Measurements from ENCODE around the gene PCBP3.
"Not testable (repeated sequence)": the region's sequence is repeated elsewhere in the genome, so short reads cannot be mapped to it uniquely, and the experiment has no call there.

The PCBP3 gene
- total RNA-seq = 0.20 to 1.9 (median 0.67) reads per million in 18 experiments

DNA sequence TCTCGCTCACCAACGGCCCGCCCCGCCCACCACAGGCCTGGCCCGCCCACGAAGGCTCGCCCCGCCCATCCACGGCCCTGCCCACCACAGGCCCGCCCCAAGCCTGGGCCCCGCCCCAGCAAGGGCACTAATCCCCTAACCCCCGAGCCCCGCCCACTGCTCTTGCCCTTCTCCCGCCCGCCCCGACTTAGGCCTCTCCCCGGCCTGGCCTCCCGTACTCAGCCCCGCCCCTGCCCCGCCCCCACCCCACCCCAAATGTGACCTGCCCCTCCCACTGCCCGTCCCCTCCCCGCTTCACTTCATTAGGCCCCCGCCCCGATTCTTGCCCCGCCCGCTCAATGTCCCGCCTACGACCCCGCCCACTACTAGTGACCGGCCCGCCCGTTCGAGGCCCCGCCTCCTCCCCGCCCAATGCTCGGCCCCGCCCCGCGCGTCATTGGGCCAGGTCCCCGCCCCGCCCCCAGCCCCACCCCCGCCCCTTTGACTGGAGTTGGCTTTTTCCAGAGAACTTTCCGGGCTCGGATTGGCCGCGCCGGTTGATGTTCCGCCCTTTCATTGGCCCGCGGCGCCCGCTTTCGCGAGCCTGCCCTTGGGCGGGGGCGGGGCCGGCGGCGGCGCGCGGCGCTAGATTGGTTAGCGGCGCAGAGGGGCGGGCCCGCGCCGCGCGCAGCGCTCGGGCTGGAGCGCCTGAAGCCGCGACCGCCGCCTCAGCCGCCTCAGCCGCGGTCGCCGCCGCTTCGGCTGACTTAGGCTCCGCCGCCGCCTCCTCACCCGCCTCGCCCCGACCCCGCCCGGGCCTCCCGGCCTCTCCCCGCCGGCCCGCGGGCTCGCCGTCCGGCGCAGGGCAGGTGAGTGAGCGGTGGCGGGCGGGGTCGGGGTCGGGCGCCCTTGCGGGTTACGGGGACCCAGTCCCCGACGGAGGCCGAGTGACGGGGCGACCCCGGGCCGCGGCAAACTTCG, at the start of gene PCBP3:
Gene PCBP3, plus strand, starts transcription at position 705 of the 960 bp plus-strand sequence. CDS start 206,361 bp downstream, outside the sequence.
- peak; percentile 92 to 96 for DNase-seq

DNA sequence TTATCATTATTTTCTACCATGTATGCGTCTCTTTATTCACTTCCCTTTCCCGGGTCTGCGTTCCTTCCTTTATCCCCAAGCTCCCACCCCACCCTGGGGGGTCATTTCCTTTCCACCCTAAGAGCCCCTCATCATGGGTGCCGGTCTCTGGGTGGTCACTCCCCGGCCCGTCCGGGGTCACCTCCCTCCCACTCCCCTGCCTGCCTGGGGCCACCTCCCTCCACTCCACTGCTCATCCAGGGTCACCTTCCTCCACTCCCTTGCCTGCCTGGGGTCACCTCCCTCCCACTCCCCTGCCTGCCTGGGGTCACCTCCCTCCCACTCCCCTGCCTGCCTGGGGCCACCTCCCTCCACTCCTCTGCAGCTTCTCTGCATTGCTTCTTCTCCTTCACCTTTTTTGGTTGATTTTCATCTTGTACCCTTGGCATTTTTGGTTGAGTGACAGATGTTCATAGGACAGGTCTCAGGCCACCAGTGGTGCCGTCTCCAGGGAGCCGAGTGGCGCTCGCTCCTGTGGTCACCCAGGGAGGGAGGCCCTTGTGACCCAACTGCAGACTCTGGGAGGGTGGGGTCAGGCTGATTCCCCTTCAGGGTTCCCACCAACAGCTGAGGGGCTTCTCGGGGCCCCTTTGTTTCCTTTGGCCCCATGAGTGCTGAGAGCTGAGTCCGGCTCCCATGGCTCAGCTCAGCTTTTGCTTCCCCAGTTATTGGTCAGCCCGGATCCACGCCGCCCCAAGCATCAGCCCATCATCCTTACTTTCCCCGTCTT, 48.6 kb upstream of the PCBP3 start:
- no peak for DNase-seq

DNA sequence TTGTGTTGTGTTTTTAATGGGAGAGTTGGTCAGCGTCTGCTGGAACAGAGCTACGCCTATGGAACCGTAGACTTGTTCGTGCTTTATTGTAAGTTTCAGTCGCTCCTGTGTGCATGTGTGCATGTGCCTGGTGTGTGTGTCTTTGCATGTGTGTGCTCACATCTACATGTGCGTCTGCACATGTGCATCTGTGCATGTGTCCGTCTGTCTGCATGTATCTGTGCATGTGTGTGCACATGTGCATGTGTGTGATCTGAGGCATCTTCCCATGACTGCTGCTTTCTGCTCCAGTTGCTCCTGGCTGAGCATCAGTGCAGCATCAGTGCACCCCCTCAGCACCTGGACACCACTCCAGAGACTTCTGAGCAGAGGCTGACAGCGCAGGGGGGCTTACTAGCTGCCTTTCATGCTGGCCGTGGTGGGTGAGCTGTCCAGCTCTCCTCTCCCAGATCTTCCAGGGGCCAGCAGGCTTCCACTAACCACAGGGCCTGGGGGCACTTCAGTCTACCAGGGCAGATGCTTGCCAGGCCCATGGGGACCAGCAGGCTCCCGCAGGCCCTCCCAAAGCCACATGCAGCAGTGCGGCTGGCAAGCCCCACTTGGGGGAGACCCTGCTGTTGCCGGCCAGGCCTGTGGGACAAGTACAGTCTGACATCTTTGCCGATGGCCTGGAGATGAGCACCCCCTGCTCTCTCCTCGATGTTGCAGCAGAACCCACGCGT, 47.8 kb upstream of the PCBP3 start:
- no peak for DNase-seq

DNA sequence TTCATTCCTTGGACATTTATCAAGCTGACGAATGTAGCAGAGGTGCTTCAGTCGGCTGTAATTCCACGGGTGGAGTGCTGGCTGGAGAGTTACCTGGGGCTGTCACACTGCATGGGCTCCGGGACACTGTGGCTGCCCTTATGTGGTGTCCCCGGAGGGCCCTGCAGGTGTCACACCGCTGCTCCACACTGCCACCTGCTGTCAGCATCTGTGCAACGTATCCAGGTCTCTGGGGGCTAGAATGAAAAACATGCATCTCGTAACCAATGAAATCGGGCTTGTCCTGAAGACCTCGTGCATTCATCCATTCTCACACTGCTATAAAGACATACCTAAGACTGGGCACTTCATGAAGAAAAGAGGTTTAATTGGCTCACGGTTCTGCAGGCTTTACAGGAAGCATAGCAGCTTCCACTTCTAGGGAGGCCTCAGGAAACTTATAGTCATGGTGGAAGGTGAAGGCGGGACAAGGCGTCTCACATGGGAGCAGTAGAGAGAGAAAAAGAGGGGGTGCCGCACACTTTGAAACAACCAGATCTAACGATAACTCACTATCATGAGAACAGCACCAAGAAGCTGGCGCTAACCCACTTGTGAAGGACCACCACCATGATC, 46.7 kb upstream of the PCBP3 start:
- DNase-seq = peak; percentile 38 to 68

DNA sequence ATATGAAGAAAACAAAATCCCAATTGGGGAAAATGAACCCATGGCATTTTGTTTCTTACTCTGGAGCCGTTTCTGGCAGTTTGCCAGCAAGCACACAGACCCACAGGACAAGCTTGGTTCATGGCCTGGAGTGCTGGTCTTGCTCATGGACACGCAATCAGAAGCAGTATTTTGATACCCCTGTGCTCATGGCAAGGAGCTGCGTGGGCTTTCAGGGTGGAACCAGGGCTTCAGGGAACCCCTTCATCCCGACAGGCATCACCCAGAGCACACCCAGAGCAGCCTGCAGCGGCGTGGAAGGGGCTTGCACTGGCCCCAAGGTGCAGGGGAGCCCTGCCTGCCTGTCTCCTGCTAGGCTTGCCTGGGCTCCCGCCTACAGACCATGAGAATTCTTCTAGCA, 45.4 kb upstream of the PCBP3 start:
- DNase-seq = no peak

DNA sequence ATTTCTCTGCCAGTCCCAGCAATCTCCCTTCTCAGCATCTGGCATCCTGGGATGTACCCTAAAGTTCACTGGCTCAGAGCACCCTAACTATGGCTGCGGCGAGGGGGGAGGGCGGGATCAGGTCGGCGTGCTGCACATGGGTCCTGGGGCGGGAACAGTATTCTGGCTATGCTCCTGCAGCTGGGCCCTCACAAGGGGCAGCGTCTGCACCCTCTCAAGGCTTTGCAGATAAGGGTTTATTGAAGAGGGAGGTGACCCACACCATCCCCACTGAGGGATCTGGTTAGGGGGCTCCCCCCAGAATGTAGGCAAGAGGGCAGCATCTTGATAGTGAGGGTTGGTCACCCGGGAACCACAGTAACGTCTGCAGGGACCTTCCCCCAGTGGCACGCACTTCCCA, 44.9 kb upstream of the PCBP3 start:
- DNase-seq = no peak

DNA sequence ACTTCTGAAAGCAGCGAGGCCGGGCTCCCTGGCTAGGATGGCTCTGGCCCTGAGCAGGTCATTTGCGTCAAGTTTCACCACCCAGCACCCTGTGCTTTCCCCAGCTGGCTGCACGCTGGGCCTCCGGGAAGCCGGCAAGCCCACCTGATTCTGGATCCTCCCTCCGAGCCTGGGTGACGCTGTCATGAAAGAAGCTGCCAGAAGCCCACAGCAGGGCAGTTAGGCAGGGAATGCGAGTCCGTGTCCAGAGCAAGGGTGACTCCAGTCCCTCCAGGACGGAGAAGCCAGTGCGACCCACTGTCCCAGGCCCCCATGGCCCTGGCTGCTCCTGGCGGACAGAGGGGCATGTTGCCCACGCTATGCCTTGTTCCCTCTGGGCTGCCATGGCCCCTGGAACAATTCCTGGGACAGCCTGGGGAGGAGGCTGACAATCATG, 44.4 kb upstream of the PCBP3 start:
- no peak for DNase-seq

DNA sequence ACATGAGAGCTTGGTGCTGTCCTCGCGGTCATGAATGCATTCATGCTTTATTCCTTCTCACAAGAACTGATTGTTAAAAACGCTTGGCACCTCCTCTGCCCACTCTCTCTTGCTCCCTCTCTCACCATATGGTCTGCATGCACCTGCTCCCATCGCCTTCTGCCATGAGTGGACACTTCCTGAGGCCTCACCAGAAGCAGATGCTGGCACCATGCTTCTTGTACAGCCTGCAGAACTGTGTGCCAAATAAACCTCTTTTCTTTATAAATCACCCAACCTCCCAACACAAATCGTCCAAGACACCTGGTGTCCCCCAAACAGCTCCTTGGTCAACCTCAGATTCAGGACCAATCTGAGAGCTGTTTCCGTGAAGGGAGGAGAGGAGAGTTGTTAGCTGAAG, 43.3 kb upstream of the PCBP3 start:
- DNase-seq = no peak

DNA sequence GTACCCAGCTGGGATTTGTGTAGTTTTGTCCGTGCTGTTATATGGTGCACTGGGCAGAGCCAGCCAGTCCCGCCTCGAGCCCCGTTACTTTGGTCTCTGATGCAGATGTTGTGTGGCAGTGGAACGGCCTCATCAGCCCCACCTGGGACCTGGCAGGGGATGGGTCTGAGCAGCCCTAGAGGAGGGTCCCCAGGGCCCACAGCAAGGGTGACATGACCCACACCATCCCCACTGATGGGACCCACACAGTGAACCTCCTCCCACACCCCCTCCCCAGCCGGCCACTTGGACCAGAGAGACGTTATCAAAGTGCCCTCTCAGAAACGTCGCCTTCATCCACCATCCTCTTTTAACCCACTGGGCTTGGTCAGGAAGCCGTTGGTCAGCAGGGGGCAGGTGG, 42.0 kb upstream of the PCBP3 start:
- no peak for DNase-seq

DNA sequence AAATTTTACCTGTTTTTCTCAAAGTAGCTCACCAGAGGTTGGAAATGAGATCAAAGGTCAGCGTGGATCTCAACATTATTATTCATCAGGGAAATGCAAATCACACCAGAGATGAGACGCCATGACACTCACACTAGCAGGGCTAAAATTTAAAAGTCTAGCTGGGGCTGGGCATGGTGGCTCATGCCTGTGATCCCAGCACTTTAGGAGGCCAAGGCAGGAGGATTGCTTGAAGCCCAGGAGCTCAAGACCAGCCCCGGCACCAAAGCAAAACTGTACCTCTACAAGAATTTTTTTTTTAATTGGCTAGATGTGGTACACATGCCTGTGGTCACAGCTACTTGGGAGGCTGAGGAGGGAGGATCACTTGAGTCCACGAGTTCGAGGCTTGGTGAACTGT, 41.4 kb upstream of the PCBP3 start:
- DNase-seq = no peak

DNA sequence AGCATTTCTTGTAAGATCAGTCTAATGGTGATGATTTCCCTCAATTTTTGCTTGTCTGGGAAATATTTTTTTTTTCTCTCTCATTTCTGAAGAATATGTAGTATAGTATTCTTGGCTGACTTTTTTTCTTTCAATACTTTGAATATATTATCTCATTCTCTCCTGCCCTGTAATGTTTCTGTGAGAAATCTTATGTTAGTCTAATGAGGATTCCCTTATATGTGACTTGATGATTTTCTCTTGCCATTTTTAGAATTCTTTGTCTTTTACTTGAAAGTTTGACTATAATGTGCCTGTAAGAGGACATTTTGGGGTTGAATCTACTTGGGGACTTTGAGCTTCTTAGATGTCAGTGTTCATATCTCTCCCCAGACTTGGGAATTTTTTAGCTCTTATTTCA, 40.0 kb upstream of the PCBP3 start:
- DNase-seq = no peak

DNA sequence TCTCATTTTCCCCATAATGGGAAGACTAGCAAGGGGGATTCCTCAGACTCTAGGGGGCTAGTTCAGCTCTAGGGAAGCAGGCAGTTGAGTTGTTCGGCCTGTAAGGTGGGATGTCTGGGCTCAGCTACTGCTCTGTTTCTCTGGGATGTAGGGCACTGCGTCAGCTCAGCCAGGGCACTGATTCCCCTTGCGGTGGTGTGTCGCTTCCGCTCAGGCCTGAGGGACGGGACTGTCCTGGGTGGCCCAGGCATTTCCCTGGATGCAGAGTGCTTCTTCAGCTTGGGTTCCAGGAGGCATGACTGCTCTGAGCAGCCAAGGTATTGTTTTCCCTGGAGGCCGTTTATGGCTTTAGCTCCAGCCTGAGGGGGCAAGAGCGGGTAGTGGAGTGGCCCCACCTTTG, 38.8 kb upstream of the PCBP3 start:
- not testable (repeated sequence) for DNase-seq

DNA sequence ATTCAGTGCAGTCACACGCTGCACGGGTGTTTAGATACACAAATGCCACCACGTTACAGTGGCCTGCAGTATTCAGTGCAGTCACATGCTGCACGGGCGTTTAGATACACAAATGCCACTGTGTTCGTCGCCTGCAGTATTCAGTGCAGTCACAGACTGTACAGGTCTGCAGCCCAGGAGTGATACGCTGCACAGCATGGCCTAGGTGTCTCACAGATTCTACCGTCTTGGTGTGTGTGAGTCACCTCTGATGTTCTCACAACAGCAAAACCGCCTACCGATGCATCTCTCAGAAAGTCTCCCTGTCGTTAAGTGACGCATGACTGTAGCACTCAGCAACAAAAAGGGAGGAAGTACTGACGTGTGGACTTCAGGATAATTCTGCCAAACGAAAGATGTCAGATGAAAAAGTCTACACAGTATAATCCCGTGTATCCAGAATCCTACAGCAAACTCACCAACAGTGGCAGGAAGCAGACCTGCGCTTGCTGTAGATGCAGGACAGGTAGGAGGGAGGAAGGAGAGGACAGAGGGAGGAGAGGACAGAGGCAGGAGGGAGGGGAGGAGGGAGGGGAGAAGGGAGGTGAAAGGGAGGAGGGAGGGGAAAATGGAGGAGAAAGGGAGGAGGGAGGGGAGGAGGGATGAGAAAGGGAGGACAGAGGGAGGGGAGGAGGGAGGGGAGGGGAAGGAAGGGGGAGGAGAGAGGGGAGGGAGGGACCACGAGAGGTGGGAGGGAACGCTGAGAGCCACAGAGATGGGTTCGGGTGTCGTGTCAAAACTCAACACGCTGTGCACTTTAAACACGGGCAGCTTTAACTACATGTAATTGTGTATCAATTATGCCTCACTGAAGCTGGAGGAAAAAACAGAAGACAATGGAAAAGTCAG, 36.3 kb upstream of the PCBP3 start:
- no peak for DNase-seq

DNA sequence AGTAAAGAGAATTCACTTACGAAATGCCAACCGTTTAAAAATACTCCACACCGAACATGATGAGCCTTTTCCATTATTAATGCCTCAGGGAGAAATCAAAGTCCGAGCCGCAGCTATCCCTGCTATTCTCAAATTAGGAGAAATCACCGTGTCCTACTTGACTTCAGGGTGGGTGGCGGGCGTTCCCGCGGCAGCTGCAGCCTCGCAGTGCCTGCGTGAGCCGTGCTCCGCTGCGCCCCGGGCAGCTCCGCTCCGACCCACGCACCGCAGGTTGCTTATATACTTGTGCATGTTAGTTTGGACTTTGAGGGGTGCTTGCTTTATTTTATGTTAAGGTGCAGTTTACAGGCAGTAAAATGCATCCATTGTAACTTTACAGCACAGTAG, 35.6 kb upstream of the PCBP3 start:
- no peak for DNase-seq

DNA sequence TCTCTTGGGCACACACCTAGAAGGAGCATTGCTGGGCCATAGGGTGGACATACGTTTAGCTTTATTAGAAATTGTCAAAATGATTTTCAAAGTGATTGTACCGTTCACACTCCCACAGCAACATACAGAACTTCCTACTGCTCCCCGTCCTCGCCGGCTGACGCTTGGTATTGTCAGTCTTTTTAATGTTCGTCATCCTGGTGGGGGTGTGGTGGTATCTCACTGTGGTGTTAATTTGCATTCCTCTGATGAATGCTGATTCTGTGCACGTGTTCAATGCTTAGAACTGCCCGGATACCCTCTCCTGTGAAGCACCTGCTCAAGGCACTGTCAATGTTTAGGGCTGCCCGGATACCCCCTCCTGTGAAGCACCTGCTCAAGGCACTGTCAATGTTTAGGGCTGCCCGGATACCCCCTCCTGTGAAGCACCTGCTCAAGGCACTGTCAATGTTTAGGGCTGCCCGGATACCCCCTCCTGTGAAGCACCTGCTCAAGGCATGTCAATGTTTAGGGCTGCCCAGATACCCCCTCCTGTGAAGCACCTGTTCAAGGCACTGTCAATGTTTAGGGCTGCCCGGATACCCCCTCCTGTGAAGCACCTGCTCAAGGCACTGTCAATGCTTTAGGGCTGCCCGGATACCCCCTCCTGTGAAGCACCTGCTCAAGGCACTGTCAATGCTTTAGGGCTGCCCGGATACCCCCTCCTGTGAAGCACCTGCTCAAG, 34.6 kb upstream of the PCBP3 start:
- not testable (repeated sequence) for DNase-seq

DNA sequence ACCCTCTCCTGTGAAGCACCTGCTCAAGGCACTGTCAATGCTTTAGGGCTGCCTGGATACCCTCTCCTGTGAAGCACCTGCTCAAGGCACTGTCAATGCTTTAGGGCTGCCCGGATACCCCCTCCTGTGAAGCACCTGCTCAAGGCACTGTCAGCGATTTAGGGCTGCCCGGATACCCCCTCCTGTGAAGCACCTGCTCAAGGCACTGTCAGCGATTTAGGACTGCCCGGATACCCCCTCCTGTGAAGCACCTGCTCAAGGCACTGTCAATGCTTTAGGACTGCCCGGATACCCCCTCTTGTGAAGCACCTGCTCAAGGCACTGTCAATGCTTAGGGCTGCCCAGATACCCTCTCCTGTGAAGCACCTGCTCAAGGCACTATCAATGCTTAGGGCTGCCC, 33.9 kb upstream of the PCBP3 start:
- DNase-seq = not testable (repeated sequence)

DNA sequence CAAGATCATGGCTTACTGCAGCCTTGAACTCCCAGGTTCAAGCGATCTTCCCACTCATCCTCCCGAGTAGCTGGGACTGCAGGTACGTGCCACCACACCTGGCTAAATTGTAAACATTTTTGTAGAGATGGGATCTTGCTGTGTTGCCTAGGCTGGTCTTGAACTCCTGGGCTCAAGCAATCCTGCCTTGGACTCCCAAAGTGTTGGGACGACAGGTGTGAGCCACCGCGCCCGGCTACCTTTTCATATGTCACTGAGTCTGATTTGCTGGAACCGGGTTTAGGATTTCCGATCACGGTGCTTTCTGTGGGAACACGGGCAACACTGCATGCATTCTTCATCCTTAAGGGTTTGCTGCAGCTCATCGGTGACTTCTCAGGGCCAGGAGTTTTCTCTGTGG, 32.2 kb upstream of the PCBP3 start:
- no peak for DNase-seq

DNA sequence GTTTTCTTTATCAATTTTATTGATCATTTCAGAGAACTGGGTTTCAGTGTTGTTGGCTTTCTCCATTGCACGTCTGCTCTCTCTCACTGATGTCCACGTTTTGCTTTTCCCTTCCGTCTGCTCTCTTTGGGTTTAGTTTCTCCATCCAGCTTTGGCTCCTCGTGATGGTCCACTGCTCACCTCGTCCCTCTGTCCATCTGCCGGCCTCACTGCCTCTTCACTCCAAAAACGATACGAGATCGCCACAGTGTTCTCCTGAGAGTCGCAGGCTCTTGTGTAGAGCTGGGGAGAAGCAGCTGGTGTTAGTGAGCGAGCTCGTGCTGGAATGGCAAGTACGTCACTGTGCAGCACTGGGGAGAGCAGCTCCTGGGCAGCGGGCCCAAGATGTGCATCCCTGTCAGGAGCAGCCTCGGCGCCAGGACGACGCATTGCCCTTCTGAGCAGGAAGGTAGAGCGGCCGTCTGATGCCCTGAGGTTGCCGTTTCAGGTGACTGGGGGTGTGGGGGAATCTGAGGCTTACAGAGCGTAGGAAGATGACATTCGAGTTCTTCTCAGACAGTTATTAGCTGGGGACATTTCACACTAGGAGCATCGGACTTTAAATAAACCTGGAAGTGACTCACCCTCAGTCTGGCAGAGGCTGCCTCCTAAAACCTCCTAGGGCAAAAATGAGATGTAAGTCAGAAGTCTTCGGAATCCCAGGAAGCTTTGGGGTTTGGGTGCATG, 31.4 kb upstream of the PCBP3 start:
- DNase-seq = no peak

DNA sequence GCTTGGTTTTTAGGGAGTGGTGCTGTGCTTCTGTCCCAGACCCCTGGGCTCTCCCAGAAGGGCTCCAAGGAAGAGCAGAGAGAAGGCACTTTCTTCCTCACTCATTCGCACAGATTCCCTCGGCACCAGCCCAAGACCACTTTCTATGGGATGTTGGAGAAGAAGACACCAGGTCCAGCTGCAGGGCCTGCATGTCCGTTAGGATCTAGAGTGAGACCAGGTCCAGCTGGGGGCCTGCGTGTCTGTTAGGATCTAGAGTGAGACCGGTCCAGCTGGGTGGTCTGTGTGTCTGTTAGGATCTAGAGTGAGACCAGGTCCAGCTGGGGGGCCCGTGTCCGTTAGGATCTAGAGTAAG, 30.9 kb upstream of the PCBP3 start:
- DNase-seq = not testable (repeated sequence)

DNA sequence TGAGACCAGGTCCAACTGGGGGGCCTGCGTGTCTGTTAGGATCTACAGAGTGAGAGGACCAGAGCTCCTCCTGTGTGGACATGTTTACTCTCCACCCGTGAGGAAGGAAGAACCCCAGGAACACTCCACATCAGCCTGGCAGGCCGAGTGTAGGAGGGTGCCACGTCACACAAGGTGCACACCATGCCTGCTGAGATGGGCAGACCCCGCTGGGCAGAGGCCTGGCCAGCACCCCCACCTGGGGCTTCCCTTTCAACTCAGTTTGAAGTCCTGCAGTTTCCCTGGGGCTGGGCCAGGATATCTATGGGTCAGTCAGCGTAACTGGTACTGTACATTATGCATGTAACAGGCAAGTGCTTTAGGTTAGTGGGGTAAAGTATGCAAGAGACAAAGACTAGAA, 30.1 kb upstream of the PCBP3 start:
- DNase-seq = no peak

Data from inflammatory macrophage (primary cell).